Measurements from ENCODE around the gene DPH3. TPM values are rescaled to one million over a fixed set of nuclear protein-coding genes. Genes with fewer than 3 reads are reported as not detected.
A peak's percentile ranks its signal among the peaks of the same experiment; 100 is the strongest.

Gene DPH3
- total RNA-seq, 2 experiments from 2014 or later: 10.5 to 12.8 TPM

GRCh38 chr3:16284633-16285032 is 19.9 kb upstream of the DPH3 start:
- Mint-ChIP-seq H3K4me3 (peak overlapping the region; percentile 95), H3K27me3 (no peaks in the 10 kb centered on the region), H3K36me3 (ENCODE audit: low read depth) (peaks cover 38% of the 10 kb centered on the region), H3K27ac (peak overlapping the region; percentile 92), H3K4me1 (ENCODE audit: low read depth) (peaks cover 52% of the 10 kb centered on the region), H3K9me3 (no peaks in the 10 kb centered on the region)
- CTCF ChIA-PET: interaction anchor here (0.9 to 1.9 kb wide), 2 partner anchors 17 to 35 kb away, joined by 3 to 5 read pairs; no protein-coding TSS in a partner anchor
- POLR2A ChIA-PET: interaction anchor here (1.5 to 3.8 kb wide), 3 partner anchors 9 to 227 kb away, joined by 3 to 49 read pairs (median 4); partner anchors contain the start of genes DPH3 and OXNAD1
- Histone ChIP-seq H3K36me3 (ENCODE audit: insufficient read depth, low read length) (no peaks in the 10 kb centered on the region), H3K9me3 (ENCODE audit: control insufficient read depth in 1 of 2, insufficient read depth in 1 of 2, low read length in 2 of 2) (no peaks in the 10 kb centered on the region), H3K27me3 (ENCODE audit: control insufficient read depth in 1 of 2, insufficient read depth in 2 of 2, low read length in 2 of 2) (no peaks in the 10 kb centered on the region), H3K4me3 (ENCODE audit: low read length) (no peak overlapping the region), H3K27ac (ENCODE audit: low read depth in 1 of 2, low read length in 2 of 2) (peak overlapping the region; percentile 88 to 90), H3K4me1 (ENCODE audit: insufficient read depth, low read length) (peaks cover 33% of the 10 kb centered on the region)
- ATAC-seq (ENCODE audit: poor library complexity): no peak
- no peak for TF ChIP-seq CTCF (IDR thresholded peaks at IDR 0.05)
- DNase-seq: no peak
- intact Hi-C loops (cut with DNase I, micrococcal nuclease): loop anchor here (1.0 to 10.0 kb wide), 4 partner anchors 16 to 600 kb away; partner anchors contain the start of gene PLCL2 (in 1 of the 2)

GRCh38 chr3:16280671-16281070 is 15.9 kb upstream of the DPH3 start:
- no peaks in the 10 kb centered on the region for H3K27me3 Mint-ChIP-seq
- POLR2A ChIA-PET: interaction anchor here (0.5 to 1.5 kb wide), 2 partner anchors 10 to 16 kb away, joined by 3 to 4 read pairs; partner anchors contain the start of genes DPH3 and OXNAD1
- H3K27me3 ChIP-seq (ENCODE audit: control insufficient read depth in 1 of 2, insufficient read depth in 2 of 2, low read length in 2 of 2): no peaks in the 10 kb centered on the region
- no peak overlapping the region for H3K27ac ChIP-seq (ENCODE audit: low read depth in 1 of 2, low read length in 2 of 2)
- no peak overlapping the region for H3K4me3 Mint-ChIP-seq
- H3K9me3 Mint-ChIP-seq: no peaks in the 10 kb centered on the region
- no peak overlapping the region for H3K27ac Mint-ChIP-seq
- no peaks in the 10 kb centered on the region for H3K9me3 ChIP-seq (ENCODE audit: control insufficient read depth in 1 of 2, insufficient read depth in 1 of 2, low read length in 2 of 2)
- peaks cover 30% of the 10 kb centered on the region for H3K4me1 Mint-ChIP-seq (ENCODE audit: low read depth)
- no peak for TF ChIP-seq CTCF (IDR thresholded peaks at IDR 0.05)
- ATAC-seq (ENCODE audit: poor library complexity): no peak
- no peak for DNase-seq
- H3K4me1 ChIP-seq (ENCODE audit: insufficient read depth, low read length): peaks cover 11% of the 10 kb centered on the region
- intact Hi-C loops (cut with DNase I, micrococcal nuclease): loop anchor here (10.0 kb wide), 2 partner anchors 554 to 604 kb away; partner anchors contain the start of gene PLCL2 (in 1 of the 2)
- H3K36me3 Mint-ChIP-seq (ENCODE audit: low read depth): peaks cover 7% of the 10 kb centered on the region
- CTCF ChIA-PET: interaction anchor here (2.7 to 3.9 kb wide), 2 partner anchors 12 to 39 kb away, joined by 7 to 16 read pairs; no protein-coding TSS in a partner anchor
- no peak overlapping the region for H3K4me3 ChIP-seq (ENCODE audit: low read length)
- peaks cover 8% of the 10 kb centered on the region for H3K36me3 ChIP-seq (ENCODE audit: insufficient read depth, low read length)

GRCh38 chr3:16279010-16279801 is 14.5 kb upstream of the DPH3 start:
- ChIA-PET POLR2A (interaction anchor here (1.5 kb wide), 1 partner anchor 11 kb away, joined by 4 read pairs; no protein-coding TSS in a partner anchor), CTCF (no interaction called here)
- DNase-seq: no peak

More at GRCh38 chr3:16279010-16279801, 14.5 kb upstream of the DPH3 start:
- Histone ChIP-seq H3K27me3 (ENCODE audit: control insufficient read depth in 1 of 2, insufficient read depth in 2 of 2, low read length in 2 of 2) (no peaks in the 10 kb centered on the region), H3K36me3 (ENCODE audit: insufficient read depth, low read length) (peaks cover 8% of the 10 kb centered on the region), H3K27ac (ENCODE audit: low read depth in 1 of 2, low read length in 2 of 2) (no peak overlapping the region), H3K4me3 (ENCODE audit: low read length) (no peak overlapping the region), H3K9me3 (ENCODE audit: control insufficient read depth in 1 of 2, insufficient read depth in 1 of 2, low read length in 2 of 2) (no peaks in the 10 kb centered on the region), H3K4me1 (ENCODE audit: insufficient read depth, low read length) (no peaks in the 10 kb centered on the region)
- ATAC-seq (ENCODE audit: poor library complexity): no peak
- peaks cover 22% of the 10 kb centered on the region for H3K36me3 Mint-ChIP-seq (ENCODE audit: low read depth)
- intact Hi-C loops (cut with DNase I, micrococcal nuclease): loop anchor here in 1 of 2 experiments (10.0 kb wide), 1 partner anchor 46 kb away; no protein-coding TSS in a partner anchor
- no peak overlapping the region for H3K27ac Mint-ChIP-seq
- TF ChIP-seq CTCF (IDR thresholded peaks at IDR 0.05): no peak
- no peaks in the 10 kb centered on the region for H3K9me3 Mint-ChIP-seq
- no peaks in the 10 kb centered on the region for H3K27me3 Mint-ChIP-seq
- peaks cover 15% of the 10 kb centered on the region for H3K4me1 Mint-ChIP-seq (ENCODE audit: low read depth)
- no peak overlapping the region for H3K4me3 Mint-ChIP-seq
